ENCODE results near the gene METAP1D. TPM values are rescaled to one million over a fixed set of nuclear protein-coding genes. Genes with fewer than 3 reads are reported as not detected.

Gene METAP1D
- total and polyA plus RNA-seq, 8 donors: 2.8 to 24.4 (median 20.1) TPM

DNA sequence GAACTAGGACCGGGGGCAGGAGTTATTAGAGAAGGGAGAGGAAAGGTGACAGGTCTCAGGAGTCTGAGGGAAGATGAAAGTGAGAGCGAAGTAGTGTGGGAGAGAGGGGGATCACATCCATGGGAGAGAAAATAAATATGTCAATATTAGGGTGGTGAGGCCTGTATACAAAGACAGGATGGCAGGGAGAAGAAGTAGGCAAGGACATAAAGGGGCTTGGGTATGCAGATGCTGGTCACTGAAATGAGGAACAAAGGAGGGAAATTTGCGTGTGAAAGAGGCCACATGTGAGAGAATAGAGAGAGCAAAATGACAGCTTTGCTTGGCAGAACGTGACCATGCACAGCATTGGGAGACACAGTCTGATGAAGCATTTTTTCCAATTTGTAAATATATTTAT is 13.6 kb downstream of the METAP1D start:
- H3K27ac ChIP-seq: no peak overlapping the region
- peaks cover 0 to 10% of the 10 kb centered on the region in 2 donors for H3K4me1 ChIP-seq
- intact Hi-C loops (cut with DNase I): no loop called here
- no peaks in the 10 kb centered on the region for H3K27me3 ChIP-seq
- TF ChIP-seq, protein P1, sequence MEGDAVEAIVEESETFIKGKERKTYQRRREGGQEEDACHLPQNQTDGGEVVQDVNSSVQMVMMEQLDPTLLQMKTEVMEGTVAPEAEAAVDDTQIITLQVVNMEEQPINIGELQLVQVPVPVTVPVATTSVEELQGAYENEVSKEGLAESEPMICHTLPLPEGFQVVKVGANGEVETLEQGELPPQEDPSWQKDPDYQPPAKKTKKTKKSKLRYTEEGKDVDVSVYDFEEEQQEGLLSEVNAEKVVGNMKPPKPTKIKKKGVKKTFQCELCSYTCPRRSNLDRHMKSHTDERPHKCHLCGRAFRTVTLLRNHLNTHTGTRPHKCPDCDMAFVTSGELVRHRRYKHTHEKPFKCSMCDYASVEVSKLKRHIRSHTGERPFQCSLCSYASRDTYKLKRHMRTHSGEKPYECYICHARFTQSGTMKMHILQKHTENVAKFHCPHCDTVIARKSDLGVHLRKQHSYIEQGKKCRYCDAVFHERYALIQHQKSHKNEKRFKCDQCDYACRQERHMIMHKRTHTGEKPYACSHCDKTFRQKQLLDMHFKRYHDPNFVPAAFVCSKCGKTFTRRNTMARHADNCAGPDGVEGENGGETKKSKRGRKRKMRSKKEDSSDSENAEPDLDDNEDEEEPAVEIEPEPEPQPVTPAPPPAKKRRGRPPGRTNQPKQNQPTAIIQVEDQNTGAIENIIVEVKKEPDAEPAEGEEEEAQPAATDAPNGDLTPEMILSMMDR (IDR thresholded peaks at IDR 0.05): no peak
- no peaks in the 10 kb centered on the region for H3K36me3 ChIP-seq
- DNase-seq (no peak), ATAC-seq (no peak)
- no peak overlapping the region for H3K4me3 ChIP-seq
- no peaks in the 10 kb centered on the region for H3K9me3 ChIP-seq

DNA sequence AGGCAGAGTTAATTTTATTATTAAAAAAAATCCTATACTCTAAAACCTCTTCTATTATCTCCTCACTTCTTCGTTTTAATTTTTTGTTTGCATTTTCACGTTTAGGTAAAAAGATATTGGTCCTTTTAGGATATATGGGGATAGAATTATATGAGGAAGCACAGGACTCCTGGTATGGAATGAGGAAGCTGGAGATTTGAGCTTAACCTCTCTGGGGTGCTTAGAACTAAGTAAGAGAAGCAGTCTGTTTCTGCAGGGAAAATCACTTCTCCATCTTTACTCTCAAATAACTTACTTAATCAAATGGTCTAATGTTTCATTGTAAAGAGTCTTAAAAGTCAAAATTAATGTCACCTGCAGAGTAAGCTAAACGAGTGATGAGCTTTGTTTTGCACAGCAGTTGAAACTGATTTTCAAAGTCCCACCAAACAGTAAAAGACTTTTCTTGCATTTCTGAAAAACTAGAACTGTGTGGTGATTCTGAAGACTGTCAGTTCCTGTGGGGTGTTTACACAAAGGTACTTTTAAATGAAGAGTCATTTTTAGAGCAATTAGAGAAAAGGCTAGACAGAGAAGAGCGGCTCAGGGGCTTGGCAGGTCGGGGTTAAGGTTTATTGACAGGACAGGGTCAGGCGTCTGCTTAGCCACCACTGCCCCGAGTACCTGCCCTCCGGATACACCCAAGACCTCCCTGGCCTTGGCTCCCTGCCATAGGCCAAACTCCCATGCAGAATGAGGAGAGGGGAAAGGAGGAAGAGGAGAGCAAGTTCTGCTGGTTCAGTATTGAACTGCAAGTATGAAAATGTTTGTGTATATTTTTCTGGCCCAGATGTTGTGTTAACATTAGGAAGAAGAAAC is 21.6 kb downstream of the METAP1D start:
- intact Hi-C loops (cut with DNase I): no loop called here
- no peaks in the 10 kb centered on the region for H3K36me3 ChIP-seq
- H3K27ac ChIP-seq: no peak overlapping the region
- DNase-seq (no peak), ATAC-seq (no peak)
- H3K4me1 ChIP-seq: no peaks in the 10 kb centered on the region
- TF ChIP-seq, protein P1 (IDR thresholded peaks at IDR 0.05): no peak
- H3K9me3 ChIP-seq: no peaks in the 10 kb centered on the region
- H3K27me3 ChIP-seq: no peaks in the 10 kb centered on the region
- H3K4me3 ChIP-seq: no peak overlapping the region

DNA sequence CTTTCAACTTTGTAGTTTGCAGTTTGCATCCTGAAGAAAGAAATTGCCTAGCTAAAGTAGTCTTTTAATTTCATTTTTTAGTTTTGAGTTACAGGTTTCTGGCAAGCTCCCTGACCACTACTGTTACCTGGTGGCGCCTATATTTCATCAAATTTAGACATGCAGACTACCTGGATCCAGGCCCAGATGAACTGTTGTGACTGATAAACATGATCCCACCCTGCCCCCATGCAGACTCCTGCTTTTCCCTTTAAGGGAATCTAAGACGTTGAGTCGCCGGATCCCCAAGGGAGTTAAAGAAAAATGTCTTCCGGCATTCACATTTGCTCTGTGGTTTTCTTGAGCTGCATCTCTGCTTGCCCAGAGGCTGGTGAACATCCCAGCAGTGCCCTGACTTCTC is 22.2 kb downstream of the METAP1D start:
- ATAC-seq (no peak), DNase-seq (no peak)
- H3K27ac ChIP-seq: no peak overlapping the region
- H3K9me3 ChIP-seq: no peaks in the 10 kb centered on the region
- TF ChIP-seq, protein P1 (IDR thresholded peaks at IDR 0.05): no peak
- no peak overlapping the region for H3K4me3 ChIP-seq
- no peaks in the 10 kb centered on the region for H3K36me3 ChIP-seq
- H3K4me1 ChIP-seq: no peaks in the 10 kb centered on the region
- no peaks in the 10 kb centered on the region for H3K27me3 ChIP-seq
- intact Hi-C loops (cut with DNase I): no loop called here

DNA sequence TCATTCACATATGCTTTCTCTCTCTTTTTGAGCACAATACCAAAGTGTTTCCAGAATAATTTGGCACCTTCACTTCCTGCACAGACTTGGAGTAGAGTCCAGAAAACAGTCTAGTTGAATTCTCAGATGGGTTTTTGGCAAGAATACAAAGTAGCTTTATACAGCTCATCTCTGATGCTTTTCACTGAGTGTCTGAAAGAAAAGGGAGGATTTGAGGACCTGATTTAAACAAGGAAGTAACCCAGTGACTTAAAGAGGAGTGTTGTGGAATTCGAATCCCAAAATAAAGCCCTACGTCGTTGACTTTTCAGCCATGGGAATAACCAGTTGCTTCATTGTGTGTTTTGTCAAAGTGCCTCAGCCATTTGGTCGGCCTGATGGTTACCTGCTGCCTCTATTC is 31.8 kb downstream of the METAP1D start:
- Histone ChIP-seq H3K9me3 (no peaks in the 10 kb centered on the region), H3K4me1 (no peaks in the 10 kb centered on the region), H3K27me3 (no peaks in the 10 kb centered on the region), H3K27ac (no peak overlapping the region), H3K36me3 (no peaks in the 10 kb centered on the region), H3K4me3 (no peak overlapping the region)
- intact Hi-C loops (cut with DNase I): no loop called here
- DNase-seq (no peak), ATAC-seq (no peak)
- TF ChIP-seq, protein P1 (IDR thresholded peaks at IDR 0.05): no peak

DNA sequence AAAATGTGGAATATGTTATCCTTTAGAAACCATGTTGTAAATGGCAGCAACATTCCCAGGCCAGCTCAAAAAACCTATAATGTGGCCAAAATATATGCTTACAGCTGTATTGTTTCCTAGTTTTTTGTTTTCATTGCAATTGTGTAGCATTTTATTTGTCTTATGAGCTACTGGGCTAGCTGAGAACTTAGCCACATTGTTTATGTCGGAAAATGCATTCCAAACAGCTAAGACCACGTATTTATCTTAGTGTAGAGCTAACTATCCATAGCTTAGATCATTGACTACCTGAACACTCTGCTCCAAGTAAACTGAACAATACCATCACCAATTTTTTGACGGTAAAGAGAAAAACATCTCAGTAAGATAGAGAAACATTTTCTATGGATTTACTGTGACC is 38.4 kb downstream of the METAP1D start:
- ATAC-seq: no peak
- DNase-seq: no peak

More for the DNA sequence above, 38.4 kb downstream of the METAP1D start:
- TF ChIP-seq, protein P1 (IDR thresholded peaks at IDR 0.05): no peak
- Histone ChIP-seq H3K27me3 (no peaks in the 10 kb centered on the region), H3K4me1 (no peaks in the 10 kb centered on the region), H3K27ac (no peak overlapping the region), H3K4me3 (no peak overlapping the region), H3K36me3 (no peaks in the 10 kb centered on the region), H3K9me3 (no peaks in the 10 kb centered on the region)
- intact Hi-C loops (cut with DNase I): no loop called here

Data from left lung (tissue), 10 donors.